A673 (cell line): ENCODE data around the gene KCNH8.

Experiments
- EZH2 ChIP-seq: fragments of 200-600 bp; sonication (generic); IDR thresholded peaks from 2 replicates; pipeline ENCODE4 v1.6.1; 2017; ENCODE audit warnings: borderline replicate concordance, low read depth, mild to moderate bottlenecking, mixed read lengths, antibody characterized with exemption, low read length; ENCODE audit not compliant: poor library complexity, severe bottlenecking
- TF ChIP-seq, protein P1 (sequence below): fragments of 300-800, 200-600 bp; sonication (generic); conservative IDR thresholded peaks from 2 replicates; pipeline ENCODE4 v1.5.1; 2017; ENCODE audit warnings: low read depth, mild to moderate bottlenecking, antibody characterized with exemption, low read length, moderate library complexity, mixed read lengths

DNA sequence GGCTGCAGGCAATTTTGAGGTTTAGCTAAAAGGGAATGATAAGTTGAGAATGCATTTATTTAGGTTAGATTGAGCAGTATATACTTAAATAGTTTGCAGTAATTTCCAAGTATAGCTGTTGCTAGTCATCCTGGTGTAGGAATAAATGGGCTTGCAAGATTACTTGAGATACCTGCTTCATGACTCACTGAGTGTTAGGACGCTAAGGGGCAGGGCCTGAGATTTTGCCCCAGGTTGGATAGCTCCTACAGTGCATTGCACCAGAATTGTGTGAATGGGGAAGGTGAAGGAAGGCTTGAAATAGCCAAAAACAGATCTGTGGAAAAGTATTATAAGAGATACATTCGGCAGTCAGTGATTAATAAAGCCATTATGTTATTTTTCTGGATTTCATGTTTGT is 72.8 kb downstream of the KCNH8 start:
- TF ChIP-seq, protein P1, sequence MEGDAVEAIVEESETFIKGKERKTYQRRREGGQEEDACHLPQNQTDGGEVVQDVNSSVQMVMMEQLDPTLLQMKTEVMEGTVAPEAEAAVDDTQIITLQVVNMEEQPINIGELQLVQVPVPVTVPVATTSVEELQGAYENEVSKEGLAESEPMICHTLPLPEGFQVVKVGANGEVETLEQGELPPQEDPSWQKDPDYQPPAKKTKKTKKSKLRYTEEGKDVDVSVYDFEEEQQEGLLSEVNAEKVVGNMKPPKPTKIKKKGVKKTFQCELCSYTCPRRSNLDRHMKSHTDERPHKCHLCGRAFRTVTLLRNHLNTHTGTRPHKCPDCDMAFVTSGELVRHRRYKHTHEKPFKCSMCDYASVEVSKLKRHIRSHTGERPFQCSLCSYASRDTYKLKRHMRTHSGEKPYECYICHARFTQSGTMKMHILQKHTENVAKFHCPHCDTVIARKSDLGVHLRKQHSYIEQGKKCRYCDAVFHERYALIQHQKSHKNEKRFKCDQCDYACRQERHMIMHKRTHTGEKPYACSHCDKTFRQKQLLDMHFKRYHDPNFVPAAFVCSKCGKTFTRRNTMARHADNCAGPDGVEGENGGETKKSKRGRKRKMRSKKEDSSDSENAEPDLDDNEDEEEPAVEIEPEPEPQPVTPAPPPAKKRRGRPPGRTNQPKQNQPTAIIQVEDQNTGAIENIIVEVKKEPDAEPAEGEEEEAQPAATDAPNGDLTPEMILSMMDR: no peak
- TF ChIP-seq EZH2: no peak
